ENCODE results near the gene POLDIP3.
"Not testable (repeated sequence)": the region's sequence is repeated elsewhere in the genome, so short reads cannot be mapped to it uniquely, and the experiment has no call there.

POLDIP3 gene

DNA sequence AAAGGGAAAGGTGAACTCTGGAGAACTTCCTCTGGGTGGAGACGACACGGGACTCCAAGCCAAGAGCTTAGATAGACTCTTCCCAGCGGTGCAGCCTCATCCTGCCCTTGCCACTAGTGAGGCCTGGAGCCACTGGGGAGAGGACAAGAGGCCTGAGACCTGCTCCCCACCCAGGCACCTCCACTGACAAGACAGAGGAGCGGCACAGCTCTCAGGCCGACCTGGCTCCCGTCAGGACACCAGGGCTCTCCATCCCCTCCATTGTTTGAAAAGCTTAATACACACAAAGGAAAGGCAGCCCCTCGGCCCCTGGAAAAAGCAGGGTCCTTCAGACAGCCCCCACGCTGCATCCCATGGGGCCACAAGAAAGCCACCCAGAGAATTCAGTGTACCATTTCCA lies 29.6 kb downstream of the POLDIP3 start:
- no peak for FAIRE-seq

DNA sequence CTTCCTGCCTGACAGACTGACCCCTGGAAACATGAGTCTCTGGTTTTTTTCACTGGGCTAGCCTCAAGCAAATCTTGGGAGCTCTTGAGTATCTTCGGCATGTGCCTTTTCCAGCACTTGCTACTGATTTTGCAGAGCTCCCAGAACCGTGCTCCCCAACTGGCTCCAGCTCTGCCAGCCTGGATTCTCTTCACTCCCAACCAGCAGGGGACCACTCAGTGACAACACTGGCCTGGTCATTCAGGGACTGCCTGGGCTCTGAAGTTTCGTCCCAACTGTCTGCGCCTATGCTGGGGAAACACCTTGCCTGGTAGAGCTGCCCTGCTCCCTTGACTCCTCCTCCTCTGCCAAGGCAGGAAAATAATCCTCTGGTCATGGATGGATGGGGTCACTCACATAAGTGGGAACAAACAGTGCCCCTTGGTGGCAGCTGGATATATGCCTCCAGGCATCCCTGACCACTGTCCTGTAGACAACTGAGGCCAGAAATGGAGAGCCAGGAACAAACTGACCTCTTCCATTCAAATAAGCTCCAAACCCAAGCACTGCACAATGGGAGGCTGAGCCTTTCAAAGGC lies 30.2 kb downstream of the POLDIP3 start:
- no peak for FAIRE-seq

DNA sequence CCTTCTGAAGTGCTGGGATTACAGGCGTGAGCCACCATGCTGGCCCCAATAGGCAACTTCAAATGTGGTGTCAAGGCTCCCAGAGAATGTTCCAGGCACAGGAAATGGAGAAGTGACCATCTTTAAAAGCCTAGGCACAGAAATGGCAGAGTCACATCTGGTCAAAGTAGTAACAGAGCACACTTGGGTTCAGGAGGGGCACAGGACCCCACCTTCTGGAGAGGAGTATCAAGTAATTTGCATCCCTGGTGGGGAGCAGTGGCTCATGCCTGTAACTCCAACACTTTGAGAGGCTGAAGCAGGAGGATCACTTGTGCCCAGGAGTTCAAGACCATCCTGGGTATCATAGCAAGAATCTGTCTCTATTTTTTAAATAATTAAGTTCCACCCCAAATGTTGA lies 31.7 kb downstream of the POLDIP3 start:
- no peak for FAIRE-seq

DNA sequence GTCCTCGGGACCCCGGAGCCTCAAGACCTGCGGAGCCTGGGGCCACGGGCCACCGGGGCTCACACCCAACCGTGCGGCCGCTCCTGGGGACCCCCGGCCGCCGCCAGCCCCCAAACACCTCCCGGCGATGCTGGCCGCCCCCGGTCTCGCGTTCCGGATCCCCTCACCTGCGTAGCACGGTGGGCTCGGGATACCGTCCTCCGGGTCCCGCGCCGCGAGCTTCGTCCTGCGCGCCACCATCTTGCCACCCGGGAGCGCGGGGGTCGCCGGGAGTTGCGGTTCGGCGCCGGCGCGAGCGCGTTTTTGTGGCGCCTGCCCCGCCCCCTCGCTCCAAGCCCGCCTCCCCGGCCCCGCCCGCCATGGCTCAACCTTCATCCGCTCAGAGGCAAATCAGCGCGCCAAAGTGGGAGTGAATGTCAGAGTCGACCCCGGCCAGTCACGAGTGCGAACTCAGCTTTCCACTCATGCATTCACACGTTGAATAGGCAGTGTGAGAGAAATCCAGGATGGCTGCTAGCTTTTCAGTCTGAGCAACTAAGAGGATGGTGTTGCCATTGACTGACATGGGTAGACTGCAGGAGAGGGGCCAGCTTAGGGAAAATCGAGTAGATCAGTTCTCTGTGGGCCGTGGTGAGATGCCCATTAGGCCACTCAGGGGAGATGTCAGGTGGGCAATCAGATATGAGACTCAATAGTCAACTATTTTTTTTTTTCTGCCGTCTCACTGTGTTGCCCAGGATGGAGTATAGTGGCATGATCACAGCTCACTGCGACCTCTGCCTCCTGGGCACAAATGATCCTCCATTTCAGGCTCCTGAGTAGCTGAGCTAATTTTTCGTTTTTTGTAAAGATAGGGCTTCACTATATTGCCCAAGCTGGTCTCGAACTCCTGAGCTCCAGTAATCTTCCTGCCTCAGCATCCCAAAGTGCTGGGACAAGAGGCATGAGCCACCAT lies 32.6 kb downstream of the POLDIP3 start:
- no peak for FAIRE-seq

DNA sequence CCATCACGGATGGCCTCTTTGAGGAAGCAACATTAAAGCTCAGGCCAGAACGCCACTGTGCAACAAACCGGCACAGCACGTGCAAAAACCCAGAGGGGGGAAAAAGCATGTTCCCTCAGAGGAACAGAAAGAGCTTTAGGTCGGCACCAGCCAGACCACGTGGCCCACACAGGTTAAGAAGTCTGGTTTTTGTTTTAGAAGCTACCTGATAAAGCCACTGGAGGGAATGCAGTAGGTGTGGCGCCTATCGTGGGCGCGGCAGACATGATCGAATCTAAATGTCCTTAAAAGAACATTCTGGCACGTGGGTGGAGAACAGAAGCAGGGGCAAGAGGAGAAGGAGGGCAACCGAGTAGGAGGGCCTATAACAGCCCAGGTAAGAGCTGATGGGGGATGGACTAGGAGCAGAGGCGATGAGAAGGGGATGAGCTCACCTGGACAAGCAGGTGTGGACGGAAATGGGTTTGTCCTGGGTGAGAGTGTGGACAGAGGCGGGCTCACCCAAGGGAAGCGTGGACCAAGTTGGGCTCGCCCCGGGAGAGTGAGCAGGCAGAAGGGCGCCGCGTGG lies 33.4 kb downstream of the POLDIP3 start:
- FAIRE-seq, result not testable (repeated sequence)

DNA sequence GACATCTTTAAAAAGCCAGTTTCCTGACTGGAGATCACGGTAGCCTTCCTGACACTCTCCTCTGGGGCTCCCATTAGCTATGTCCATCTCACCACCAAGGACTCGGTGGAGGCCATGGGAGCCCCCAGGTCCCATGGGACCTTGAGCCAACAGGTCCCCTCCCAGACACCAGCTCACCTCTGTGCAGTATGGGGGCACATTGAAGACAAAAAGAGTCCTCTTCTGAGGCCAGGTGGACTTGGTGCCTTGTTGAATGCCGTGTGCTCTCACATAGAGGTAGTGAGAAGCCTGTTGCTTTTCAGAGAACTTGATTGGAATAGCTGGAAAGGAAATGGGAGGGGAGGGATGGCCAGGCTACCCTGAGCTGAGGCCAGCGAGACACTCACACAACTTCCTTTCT lies 34.6 kb downstream of the POLDIP3 start:
- not testable (repeated sequence) for FAIRE-seq

DNA sequence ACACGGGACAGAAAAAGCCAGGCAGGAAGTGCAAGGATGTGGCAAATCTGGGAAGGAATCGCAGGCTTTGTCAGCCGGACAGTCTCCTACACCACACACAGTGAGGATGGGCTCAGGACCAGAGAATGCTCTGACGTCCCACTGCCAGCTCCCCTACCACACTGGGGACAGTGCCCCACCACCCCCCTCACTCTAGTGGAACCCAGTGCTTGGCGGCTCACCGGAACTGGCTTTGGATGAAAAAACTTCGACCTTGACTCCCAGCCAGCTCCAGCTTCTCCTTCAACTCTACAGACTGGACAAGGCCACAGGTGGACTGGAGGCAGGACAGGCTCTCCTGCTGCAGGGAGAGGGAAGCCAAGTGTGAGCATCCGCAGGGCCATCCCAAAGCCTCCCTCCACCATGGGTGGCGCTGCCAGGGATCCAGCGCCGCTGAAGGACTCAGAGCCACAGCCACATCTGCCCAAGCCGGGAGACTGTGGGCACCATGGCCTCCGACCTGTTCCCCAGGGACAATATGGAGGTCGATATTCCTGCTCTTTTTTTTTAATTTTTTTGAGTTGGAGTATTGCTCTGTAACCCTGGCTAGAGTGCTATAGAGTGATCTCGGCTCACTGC lies 37.0 kb downstream of the POLDIP3 start:
- FAIRE-seq, result no peak

DNA sequence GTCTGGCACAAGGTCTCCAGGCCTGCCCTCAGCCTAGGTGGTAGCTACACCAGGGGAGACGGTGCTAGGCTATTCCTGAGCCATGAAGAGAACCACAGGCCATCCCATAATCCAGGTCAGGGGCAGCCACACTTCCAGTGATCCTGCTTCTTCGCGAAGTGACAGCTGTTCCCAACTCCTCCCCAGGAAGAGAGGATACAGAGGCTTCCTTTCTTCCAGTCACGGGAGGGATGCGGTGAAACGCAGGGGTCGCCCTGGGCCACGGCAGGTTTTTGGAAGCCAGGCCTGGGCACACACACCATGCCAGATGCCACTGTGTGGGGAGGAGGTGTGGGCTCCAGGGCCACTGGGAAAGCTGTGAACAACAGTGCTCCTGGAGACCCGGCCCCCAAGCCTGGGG lies 37.5 kb downstream of the POLDIP3 start:
- FAIRE-seq, result not testable (repeated sequence)

DNA sequence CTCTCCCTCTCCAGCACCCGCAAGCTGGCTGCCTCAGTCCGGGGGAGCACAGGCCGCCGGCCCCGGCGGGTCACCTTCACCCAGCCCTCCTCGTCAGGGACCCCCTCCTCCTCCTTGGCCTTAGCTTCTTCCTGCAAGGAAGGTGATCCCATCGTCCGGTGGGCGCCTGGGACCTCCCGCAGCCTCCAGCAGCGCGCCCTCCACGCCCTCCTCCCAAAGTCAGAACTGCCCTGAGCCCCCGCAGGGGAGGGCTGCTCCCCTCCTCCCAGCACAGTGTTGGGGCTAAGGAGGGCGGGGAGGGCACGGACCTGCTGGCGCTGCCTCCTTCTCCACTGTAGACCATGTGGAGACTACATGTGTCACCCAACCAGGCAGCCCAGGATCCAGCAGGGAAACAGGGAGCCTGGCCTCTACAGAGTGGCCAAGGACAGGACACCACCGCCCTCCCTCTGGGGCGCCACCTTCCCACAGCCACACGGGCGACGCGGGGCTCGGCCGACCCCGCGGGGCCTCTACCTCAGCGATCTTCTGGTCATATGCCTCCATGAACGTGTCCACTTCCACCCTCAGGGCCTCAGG lies 38.6 kb downstream of the POLDIP3 start:
- not testable (repeated sequence) for FAIRE-seq

DNA sequence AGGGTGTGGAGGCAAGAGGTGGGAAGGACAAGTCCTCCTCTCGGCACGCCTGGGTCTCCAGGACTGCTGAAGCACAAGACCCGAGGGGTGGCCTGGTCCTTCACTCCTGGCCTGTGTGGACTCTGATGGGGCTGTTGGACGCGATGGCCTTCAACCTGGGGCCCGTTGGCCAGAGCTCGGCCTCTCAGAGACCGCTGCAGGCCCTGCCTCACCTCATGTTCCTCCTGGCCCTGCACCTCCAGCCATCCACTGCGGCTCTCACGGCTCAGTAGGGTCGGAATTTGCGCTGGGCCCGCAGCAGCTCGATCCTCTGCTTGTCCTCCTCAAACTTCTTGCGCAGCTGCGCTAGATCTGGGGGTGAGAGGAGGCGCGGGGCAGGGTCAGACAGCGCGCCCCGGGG lies 40.2 kb downstream of the POLDIP3 start:
- FAIRE-seq, result not testable (repeated sequence)

DNA sequence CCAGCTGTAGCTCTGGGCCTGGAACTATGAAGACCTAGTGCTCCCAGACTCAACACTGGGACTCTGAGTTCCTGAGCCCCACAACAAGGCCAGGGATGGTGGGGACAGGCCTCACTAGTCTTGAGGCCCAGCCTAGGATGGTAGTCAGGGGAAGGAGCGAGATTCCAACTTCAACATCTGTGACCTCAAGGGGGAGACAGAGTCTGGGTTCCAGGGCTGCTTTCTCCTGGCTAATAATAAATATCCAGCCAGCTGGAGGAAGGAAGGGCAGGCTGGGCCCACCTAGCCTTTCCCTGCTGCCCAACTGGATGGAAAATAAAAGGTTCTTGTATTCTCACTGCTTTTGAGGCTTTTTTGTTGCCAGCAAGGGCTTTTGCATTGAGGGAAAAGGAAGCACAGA lies 40.6 kb downstream of the POLDIP3 start:
- FAIRE-seq, result not testable (repeated sequence)

DNA sequence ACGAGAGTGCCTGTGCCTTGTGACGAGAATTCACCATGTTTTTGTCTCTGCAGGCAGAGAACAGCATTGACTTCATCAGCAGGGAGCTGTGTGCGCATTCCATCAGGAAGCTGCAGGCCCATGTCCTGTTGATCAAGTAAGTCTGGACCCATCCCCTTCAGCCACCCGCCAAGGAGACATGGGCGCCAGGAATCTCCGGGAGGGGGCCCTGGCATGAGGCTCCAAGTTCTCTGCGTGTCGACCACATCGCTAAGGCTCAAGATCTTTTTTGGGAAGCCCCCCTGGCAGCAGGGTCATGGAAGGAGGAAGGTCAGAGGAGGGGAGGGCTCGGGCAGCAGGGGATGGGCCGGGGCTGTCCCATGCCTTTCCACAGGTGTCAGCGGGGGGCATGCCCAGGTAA lies 43.6 kb downstream of the POLDIP3 start:
- FAIRE-seq, result not testable (repeated sequence)

DNA sequence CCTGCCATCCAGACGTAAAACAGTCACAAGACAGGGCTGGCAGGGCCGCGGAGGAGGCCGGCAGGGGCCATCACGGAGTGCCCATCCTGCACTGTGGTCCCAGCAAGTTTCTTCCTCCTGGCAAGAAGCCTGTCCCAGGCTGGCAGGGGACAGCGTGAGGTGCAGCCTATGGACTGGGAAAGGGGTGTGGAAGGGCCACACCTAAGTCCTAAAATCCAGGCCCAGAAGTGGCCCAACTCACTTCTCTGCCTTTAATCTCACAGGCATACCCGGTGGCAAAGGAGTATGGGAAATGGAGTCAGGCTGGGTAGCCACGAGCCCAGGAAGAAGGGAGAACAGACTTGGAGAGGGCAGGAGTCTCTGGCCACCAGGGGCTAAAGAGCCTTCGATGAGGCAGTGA lies 44.1 kb downstream of the POLDIP3 start:
- FAIRE-seq, result not testable (repeated sequence)

DNA sequence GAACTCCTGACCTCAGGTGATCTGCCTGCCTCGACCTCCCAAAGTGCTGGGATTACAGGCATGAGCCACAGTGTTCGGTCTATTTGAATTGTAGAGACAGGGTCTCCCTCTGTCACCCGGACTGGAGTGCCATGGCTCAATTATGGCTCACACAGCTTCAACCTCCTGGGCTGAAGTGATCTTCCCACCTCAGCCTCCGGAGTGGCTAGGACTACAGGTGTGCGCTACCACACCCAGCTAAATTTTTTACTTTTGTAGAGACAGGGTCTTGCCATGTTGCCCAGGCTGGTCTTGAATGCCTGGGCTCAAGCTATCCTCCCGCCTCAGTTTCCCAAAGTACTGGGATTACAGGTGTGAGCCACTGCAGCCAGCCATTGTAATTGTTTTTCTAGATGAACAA lies 46.7 kb downstream of the POLDIP3 start:
- FAIRE-seq, result not testable (repeated sequence)

DNA sequence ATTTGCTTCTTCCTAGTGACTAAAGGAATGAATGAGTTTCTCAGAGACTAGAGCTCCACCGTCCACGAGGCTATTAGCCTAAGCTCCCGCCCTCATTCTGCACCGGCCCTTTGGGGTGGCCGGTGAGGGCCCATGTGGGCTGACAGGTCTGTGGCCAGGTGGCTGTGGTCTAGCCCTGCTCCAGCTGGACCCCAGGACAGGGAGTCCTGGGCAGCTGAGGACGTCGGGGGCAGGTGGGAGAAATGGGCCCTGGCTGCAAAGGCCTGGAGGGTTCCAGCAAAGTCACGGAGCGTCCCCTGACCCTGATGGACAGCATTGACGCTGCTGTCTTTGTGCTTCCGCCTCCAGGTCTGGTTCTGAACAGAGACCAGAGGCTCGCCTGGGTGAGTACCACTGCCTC lies 48.7 kb downstream of the POLDIP3 start:
- no peak for FAIRE-seq

DNA sequence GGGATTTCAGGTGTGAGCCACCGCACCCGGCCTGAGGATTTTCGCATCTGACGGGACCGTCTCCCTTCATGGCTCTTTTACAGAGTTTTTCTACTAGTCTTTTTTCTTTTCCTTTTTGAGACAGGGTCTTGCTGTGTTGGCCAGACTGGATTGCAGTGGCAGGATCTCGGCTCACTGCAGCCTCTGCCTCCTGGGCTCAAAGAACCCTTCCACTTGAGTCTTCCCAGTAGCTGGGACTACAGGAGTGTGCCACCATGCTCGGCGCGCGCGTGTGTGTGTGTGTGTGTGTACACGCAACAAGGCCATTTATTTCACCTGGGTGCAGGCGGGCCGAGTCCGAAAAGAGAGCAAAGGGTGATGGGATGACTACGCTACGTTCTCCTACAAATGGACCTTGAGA lies 50.0 kb downstream of the POLDIP3 start:
- no peak for FAIRE-seq

DNA sequence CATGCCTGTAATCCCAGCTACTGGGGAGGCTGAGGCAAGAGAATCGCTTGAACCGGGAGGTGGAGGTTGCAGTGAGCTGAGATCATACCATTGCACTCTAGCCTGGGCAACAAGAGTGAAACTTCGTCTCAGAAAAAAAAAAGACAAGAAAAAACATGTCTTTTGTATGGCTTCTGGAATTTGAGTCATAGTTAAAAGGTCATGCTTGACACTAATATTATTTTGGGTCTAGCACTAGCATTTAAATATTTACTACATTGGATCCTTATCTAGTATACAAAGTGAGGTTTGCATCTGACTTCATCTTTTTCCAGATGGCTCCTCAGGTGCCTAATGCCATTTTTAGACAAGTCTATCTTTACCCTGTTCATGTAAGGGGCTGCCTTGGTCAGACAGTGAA lies 50.7 kb downstream of the POLDIP3 start:
- not testable (repeated sequence) for FAIRE-seq

DNA sequence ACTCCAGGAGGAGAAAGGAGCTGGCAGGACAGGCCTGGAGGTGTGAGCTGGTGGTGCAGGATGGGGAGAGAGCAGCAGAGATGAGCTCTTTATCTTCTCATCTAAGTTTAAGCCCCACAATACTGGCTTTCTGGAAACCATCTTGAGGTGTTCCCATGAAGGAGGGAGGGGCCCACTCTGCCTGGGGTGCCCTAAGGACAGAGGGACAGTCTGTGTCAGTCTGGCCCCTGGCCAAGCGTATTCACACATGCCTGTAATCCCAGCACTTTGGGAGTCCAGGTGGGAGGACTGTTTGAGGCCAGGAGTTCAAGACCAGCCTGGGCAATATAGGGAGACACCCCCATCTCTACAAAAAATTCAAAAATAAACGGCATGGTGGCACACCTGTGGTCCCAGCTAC lies 52.0 kb downstream of the POLDIP3 start:
- FAIRE-seq, result no peak

DNA sequence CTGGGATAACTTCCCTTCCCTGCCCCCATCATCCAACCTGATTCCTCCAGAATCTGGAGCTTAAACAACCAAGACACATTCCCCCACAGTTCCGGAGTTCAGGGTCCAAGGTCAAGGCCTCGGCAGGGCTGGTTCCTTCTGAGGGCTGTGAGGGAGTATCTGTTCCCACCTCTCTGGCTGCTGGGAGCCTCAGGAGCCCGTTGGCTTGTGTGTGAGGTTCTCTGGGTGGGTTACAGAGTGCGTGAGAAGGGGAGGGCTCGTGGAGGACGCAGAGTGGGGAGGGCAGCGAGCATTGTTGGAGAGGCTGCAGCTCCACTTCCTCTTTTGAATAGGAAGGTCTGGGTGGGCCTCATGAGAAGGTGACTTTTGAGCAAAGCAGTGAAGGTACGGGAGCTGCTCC lies 52.4 kb downstream of the POLDIP3 start:
- no peak for FAIRE-seq

DNA sequence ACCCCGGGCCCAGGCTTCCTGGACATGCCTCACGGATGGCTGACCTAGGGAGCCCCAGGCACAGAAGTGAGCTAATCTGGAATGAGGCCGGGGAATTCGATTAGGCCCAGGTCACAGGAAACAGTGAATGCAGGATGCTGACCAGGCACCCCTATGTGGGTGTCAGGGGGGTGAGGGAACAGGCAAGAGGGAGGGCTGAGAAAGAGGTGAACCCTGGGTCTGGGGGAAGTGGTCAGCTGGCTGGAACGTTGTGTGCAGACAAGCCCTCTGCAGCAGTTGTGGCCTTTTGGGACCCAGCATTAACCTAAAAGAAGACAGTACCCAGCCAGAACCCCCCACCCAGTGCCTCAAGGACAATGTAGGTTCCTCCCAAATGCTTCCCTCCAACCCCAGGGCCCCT lies 52.8 kb downstream of the POLDIP3 start:
- no peak for FAIRE-seq

DNA sequence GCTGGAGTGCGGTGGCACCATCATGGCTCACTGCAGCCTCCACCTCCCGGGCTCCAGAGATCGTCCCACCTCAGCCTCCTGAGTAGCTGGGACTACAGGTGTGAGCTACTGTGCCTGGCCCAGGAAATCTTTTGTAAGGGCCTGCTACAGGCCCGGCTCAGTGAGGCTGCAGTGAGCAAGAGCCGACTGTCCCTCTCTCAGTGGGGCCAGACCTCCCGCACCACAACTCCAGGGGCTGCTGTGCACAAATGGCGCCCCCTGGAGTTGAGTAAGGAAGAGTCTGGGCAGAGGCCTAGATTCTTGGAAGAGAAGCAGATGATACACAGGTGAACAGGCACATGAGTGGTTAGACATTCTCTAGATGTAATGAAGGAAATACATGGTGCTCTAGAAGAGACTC lies 53.9 kb downstream of the POLDIP3 start:
- FAIRE-seq, result no peak

DNA sequence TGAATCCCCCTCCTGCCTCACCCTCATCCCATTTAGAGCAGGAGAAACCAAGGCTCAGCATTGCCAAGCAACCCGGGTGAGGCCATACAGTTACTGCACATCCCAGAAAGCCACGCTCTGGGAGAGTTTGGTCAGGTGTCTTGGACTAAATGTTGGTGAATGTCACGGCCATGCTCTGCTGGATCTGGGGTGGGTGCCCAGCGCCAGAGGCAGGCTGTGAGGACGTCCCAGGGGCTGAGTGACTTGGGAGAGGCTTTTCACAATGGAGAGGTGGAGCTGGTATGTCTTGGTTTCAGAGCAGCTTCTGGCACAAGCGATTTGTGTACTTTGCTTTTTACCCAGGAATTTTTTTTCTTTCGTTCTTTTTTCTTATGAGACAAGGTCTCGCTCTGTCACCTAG lies 54.3 kb downstream of the POLDIP3 start:
- FAIRE-seq, result no peak
